B cell (primary cell): ENCODE data around the gene GORASP2. TPM values are rescaled to one million over a fixed set of nuclear protein-coding genes. Genes with fewer than 3 reads are reported as not detected.

Experiments
- ATAC-seq: fragments of 200-7000 bp; cut with Tn5 transposase; one replicate; pipeline ENCODE4 v1.10.0; 2021; ENCODE audit warnings: low read depth, mild to moderate bottlenecking, moderate number of reproducible peaks, moderate library complexity
- CTCF ChIA-PET: fragments of 350-600 bp; sonication (Branson Sonifier 250); formaldehyde crosslinking; loops from one replicate; lab custom pipeline; 2021; ENCODE audit warnings: antibody characterized with exemption, inconsistent platforms; lab: Charles Lee
- POLR2A ChIA-PET: fragments of 350-600 bp; sonication (Branson Sonifier 250); formaldehyde crosslinking; loops from one replicate; lab custom pipeline; 2021; ENCODE audit warnings: antibody characterized with exemption; lab: Charles Lee
- DNase-seq: peaks from one replicate; pipeline ENCODE4 v3.0.0; 2013
- H2AFZ ChIP-seq: 2 replicates; pipeline ENCODE4 v1.6.1; 2012; ENCODE audit warnings: mild to moderate bottlenecking, low read depth, low read length; ENCODE audit not compliant: insufficient read depth, poor library complexity, severe bottlenecking
- H3K27ac ChIP-seq, 2 donors: 1 replicate in 1 of 2; 2 replicates in 1 of 2; pipeline ENCODE4 v1.5.1; 2012 to 2013; ENCODE audit warnings: low read length in 2 of 2, mild to moderate bottlenecking in 2 of 2, moderate library complexity in 1 of 2
- H3K27me3 ChIP-seq, 4 experiments: fragments of 200-600 bp in 1 of 4; sonication (generic) in 1 of 4; replicated peaks in 1 of 4; 1 replicate in 2 of 4; 2 replicates in 2 of 4; pipeline versions ENCODE4 v1.6.1 to v1.7.0; 2013 to 2016; ENCODE audit warnings: low read length in 3 of 4, mild to moderate bottlenecking in 2 of 4, mixed read lengths in 1 of 4, moderate library complexity in 1 of 4; ENCODE audit not compliant: insufficient read depth in 4 of 4, control insufficient read depth in 3 of 4; ENCODE audit errors: control extremely low read depth in 1 of 4
- H3K36me3 ChIP-seq, 2 experiments: replicated peaks in 1 of 2; 1 replicate in 1 of 2; 2 replicates in 1 of 2; pipeline versions ENCODE4 v1.6.1 to v1.7.1; 2013; ENCODE audit warnings: low read length in 1 of 2; ENCODE audit not compliant: insufficient read depth in 2 of 2, control insufficient read depth in 1 of 2; ENCODE audit errors: control extremely low read depth in 1 of 2, extremely low read depth in 1 of 2
- H3K4me1 ChIP-seq, 2 donors: fragments of 200-600 bp in 1 of 2; sonication (generic) in 1 of 2; 1 replicate in 1 of 2; 2 replicates in 1 of 2; pipeline versions ENCODE4 v1.5.1 to v1.6.1; 2013 to 2017; ENCODE audit warnings: low read length in 2 of 2; ENCODE audit not compliant: control insufficient read depth in 2 of 2, insufficient read depth in 2 of 2
- H3K4me2 ChIP-seq: replicated peaks from 2 replicates; pipeline ENCODE3; 2012; ENCODE audit warnings: mild to moderate bottlenecking, low read depth, low read length; ENCODE audit not compliant: poor library complexity, severe bottlenecking
- H3K4me3 ChIP-seq, 5 experiments: fragments of 200-600 bp in 1 of 5; sonication (generic) in 1 of 5; 1 replicate in 3 of 5; 2 replicates in 2 of 5; pipeline versions ENCODE4 v1.5.1 to v1.7.0; 2011 to 2016; ENCODE audit warnings: low read length in 4 of 5, mild to moderate bottlenecking in 4 of 5, low read depth in 2 of 5, control low read depth in 1 of 5, moderate library complexity in 1 of 5; ENCODE audit not compliant: insufficient read depth in 1 of 5; ENCODE audit errors: control extremely low read depth in 1 of 5, extremely low read depth in 1 of 5
- H3K79me2 ChIP-seq: fragments of 200-600 bp; sonication (generic); one replicate; pipeline ENCODE4 v1.6.0; 2016; ENCODE audit warnings: low read length; ENCODE audit not compliant: control insufficient read depth, insufficient read depth
- H3K9ac ChIP-seq: fragments of 200-600 bp; sonication (generic); 2 replicates; pipeline ENCODE4 v1.6.1; 2017; ENCODE audit warnings: mild to moderate bottlenecking, low read length, moderate library complexity
- H3K9me3 ChIP-seq, 3 donors: one replicate each; pipeline versions ENCODE4 v1.6.1 to v1.7.1; 2013; ENCODE audit warnings: low read length in 2 of 3; ENCODE audit not compliant: control insufficient read depth in 2 of 3, insufficient read depth in 1 of 3; ENCODE audit errors: control extremely low read depth in 1 of 3
- H4K20me1 ChIP-seq: 2 replicates; pipeline ENCODE4 v1.6.0; 2012; ENCODE audit warnings: mild to moderate bottlenecking, low read length; ENCODE audit not compliant: insufficient read depth, control insufficient read depth, poor library complexity, severe bottlenecking
- H3K27ac Mint-ChIP-seq: one replicate; pipeline ENCODE4 v1.8.0; 2021; ENCODE audit warnings: mixed read lengths
- H3K27me3 Mint-ChIP-seq: one replicate; pipeline ENCODE4 v1.8.0; 2021; ENCODE audit warnings: mixed read lengths
- H3K4me1 Mint-ChIP-seq: one replicate; pipeline ENCODE4 v1.8.0; 2021; ENCODE audit warnings: mixed read lengths
- H3K4me3 Mint-ChIP-seq: one replicate; pipeline ENCODE4 v1.8.0; 2021; ENCODE audit warnings: mixed read lengths
- H3K9me3 Mint-ChIP-seq: one replicate; pipeline ENCODE4 v1.8.0; 2022; ENCODE audit warnings: mixed read lengths; ENCODE audit not compliant: insufficient read depth
- EZH2 ChIP-seq: IDR thresholded peaks from 2 replicates; pipeline ENCODE4 v1.6.1; 2012; ENCODE audit warnings: borderline replicate concordance, low read depth, mild to moderate bottlenecking, moderate library complexity, low read length; ENCODE audit not compliant: insufficient read depth, poor library complexity, severe bottlenecking
- WGBS: methylation state at CpG from one replicate; pipeline ENCODE4 v1.1.5; 2013; ENCODE audit warnings: missing lambda C conversion rate; ENCODE audit not compliant: insufficient coverage; 5-methylcytosine and 5-hydroxymethylcytosine counted together
- intact Hi-C: fragments of 100-400 bp; cut with micrococcal nuclease; formaldehyde crosslinking; loops from one replicate; pipeline ENCODE4 v1.10.0; 2022
- polyA plus RNA-seq: library from polyadenylated mRNA; depleted of rRNA; stranded (reverse); fragments of >200 nt; gene quantifications from 2 replicates; pipeline ENCODE4 v1.2.3, GENCODE V29; 2012
- total RNA-seq, 2 donors: library from RNA; stranded (reverse); fragments of 120-200 nt in 1 of 2; gene quantifications; 1 replicate in 1 of 2; 2 replicates in 1 of 2; pipeline versions ENCODE4 v1.2.3 to v1.2.4, GENCODE V29; 2013 to 2022
- TF ChIP-seq, protein P1 (sequence below): fragments of 200-600 bp; IDR thresholded peaks from one replicate; pipeline ENCODE4 v1.8.0; 2022; ENCODE audit warnings: antibody characterized with exemption, mild to moderate bottlenecking

Gene GORASP2
- total and polyA plus RNA-seq, 2 donors (not counting 1 experiment from before 2014, with no cell fraction given), result 40.5 to 50.5 TPM

DNA sequence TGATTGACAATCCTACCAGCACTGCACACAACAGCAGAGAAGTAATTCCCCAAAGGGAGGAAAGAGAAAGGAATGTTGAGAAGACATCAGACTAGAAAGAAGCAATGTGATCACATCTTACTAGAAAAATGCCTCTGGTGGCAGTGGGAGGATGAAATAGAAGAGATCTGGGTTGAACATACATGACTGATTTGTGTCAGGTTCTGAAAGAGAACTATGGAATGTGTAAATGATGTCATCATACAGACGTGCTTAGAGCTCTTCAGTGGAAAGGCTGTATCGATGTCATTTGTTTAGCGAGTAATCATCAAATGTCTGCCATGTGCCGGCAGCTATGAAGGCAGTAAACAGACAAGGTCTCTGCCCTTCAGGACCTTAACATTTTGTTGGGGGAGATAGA, 24.9 kb downstream of the GORASP2 start:
- Mint-ChIP-seq H3K27me3 (no peaks in the 10 kb centered on the region), H3K4me3 (no peak overlapping the region), H3K4me1 (peaks cover 18% of the 10 kb centered on the region), H3K9me3 (no peaks in the 10 kb centered on the region), H3K27ac (no peak overlapping the region)
- no peak overlapping the region for H2AFZ ChIP-seq
- TF ChIP-seq, protein P1, sequence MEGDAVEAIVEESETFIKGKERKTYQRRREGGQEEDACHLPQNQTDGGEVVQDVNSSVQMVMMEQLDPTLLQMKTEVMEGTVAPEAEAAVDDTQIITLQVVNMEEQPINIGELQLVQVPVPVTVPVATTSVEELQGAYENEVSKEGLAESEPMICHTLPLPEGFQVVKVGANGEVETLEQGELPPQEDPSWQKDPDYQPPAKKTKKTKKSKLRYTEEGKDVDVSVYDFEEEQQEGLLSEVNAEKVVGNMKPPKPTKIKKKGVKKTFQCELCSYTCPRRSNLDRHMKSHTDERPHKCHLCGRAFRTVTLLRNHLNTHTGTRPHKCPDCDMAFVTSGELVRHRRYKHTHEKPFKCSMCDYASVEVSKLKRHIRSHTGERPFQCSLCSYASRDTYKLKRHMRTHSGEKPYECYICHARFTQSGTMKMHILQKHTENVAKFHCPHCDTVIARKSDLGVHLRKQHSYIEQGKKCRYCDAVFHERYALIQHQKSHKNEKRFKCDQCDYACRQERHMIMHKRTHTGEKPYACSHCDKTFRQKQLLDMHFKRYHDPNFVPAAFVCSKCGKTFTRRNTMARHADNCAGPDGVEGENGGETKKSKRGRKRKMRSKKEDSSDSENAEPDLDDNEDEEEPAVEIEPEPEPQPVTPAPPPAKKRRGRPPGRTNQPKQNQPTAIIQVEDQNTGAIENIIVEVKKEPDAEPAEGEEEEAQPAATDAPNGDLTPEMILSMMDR, result no peak
- TF ChIP-seq EZH2, result no peak
- no peak overlapping the region for H3K4me2 ChIP-seq
- H3K36me3 ChIP-seq, result peaks cover 6 to 81% of the 10 kb centered on the region in 2 experiments
- ChIA-PET CTCF (no interaction called here), POLR2A (no interaction called here)
- H3K9me3 ChIP-seq, result no peaks in the 10 kb centered on the region
- H3K27ac ChIP-seq, result no peak overlapping the region
- peaks cover 9 to 10% of the 10 kb centered on the region in 2 donors for H3K4me1 ChIP-seq
- 87% methylated on average over 4 of the region's 4 CpGs for WGBS
- no peaks in the 10 kb centered on the region for H3K79me2 ChIP-seq
- H3K9ac ChIP-seq, result no peak overlapping the region
- DNase-seq, result no peak
- H3K27me3 ChIP-seq, result no peaks in the 10 kb centered on the region
- intact Hi-C loops, result no loop called here
- ATAC-seq, result no peak
- H4K20me1 ChIP-seq, result no peaks in the 10 kb centered on the region
- H3K4me3 ChIP-seq, result no peak overlapping the region

DNA sequence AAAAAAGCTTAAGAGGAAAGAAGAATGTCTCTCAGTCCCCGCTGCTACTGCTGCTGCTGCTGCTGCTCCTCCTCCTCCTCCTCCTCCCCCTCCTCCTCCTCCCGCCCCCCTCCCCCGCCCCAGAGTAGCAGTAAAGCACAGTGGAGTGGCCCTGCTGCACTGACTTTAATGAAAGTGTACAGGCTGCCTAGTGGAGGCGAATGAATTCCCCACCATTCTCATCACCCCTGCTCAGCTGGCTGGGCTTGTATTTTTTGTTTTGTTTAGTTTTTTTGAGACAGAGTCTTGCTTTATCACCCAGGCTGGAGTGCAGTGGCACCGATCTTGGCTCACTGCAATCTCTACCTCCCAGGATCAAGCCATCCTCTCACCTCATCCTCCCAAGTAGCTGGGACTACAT, 34.3 kb downstream of the GORASP2 start:
- Mint-ChIP-seq H3K9me3 (no peaks in the 10 kb centered on the region), H3K27ac (no peak overlapping the region), H3K4me1 (no peaks in the 10 kb centered on the region), H3K4me3 (no peak overlapping the region), H3K27me3 (no peaks in the 10 kb centered on the region)
- intact Hi-C loops, result no loop called here
- no peaks in the 10 kb centered on the region for H3K9me3 ChIP-seq
- ChIA-PET POLR2A (no interaction called here), CTCF (interaction anchor here (1.7 kb wide), 1 partner anchor 453 kb away, joined by 3 read pairs; no protein-coding TSS in a partner anchor)
- peaks cover 0 to 61% of the 10 kb centered on the region in 2 experiments for H3K36me3 ChIP-seq
- no peaks in the 10 kb centered on the region for H4K20me1 ChIP-seq
- no peaks in the 10 kb centered on the region for H3K79me2 ChIP-seq
- WGBS, result no CpG with 5 or more reads among the region's 5 CpGs
- no peak overlapping the region for H3K9ac ChIP-seq
- TF ChIP-seq, protein P1, result no peak
- H3K27ac ChIP-seq, result no peak overlapping the region
- ATAC-seq (no peak), DNase-seq (no peak)
- no peaks in the 10 kb centered on the region for H3K4me1 ChIP-seq
- no peak overlapping the region for H3K4me2 ChIP-seq
- no peak overlapping the region for H3K4me3 ChIP-seq
- H3K27me3 ChIP-seq, result no peaks in the 10 kb centered on the region
- no peak overlapping the region for H2AFZ ChIP-seq
